Measurements from ENCODE around the gene SEPHS1.
"Not testable (repeated sequence)": the region's sequence is repeated elsewhere in the genome, so short reads cannot be mapped to it uniquely, and the experiment has no call there.

The SEPHS1 gene

GRCh38 chr10:13282348-13282747 lies 65.7 kb downstream of the SEPHS1 start:
- DNase-seq (ENCODE audit: low read depth) = not testable (repeated sequence)

GRCh38 chr10:13276749-13277365 lies 71.2 kb downstream of the SEPHS1 start:
- no peak for DNase-seq (ENCODE audit: low read depth)

GRCh38 chr10:13276146-13276545 lies 71.9 kb downstream of the SEPHS1 start:
- not testable (repeated sequence) for DNase-seq (ENCODE audit: low read depth)

GRCh38 chr10:13272164-13272571 lies 75.9 kb downstream of the SEPHS1 start:
- no peak for DNase-seq (ENCODE audit: low read depth)

- peak; percentile 25 for DNase-seq (ENCODE audit: low read depth)
Measured at GRCh38 chr10:13271552-13272163, 76.4 kb downstream of the SEPHS1 start.

- no peak for DNase-seq (ENCODE audit: low read depth)
Measured at GRCh38 chr10:13270877-13271551, 77.1 kb downstream of the SEPHS1 start.

- no peak for DNase-seq (ENCODE audit: low read depth)
Measured at GRCh38 chr10:13268841-13269240, 79.3 kb downstream of the SEPHS1 start.

- no peak for DNase-seq (ENCODE audit: low read depth)
Measured at GRCh38 chr10:13268310-13268709, 79.8 kb downstream of the SEPHS1 start.
